GM13976 (cell line): ENCODE data around the gene S100A12.
A peak's percentile ranks its signal among the peaks of the same experiment; 100 is the strongest.

Experiments
- DNase-seq: peaks from one replicate; pipeline ENCODE4 v3.0.0; 2012; ENCODE audit warnings: low spot score
- CTCF ChIP-seq: IDR thresholded peaks from 2 replicates; pipeline ENCODE4 v1.5.1; 2012; ENCODE audit warnings: borderline replicate concordance, mild to moderate bottlenecking; ENCODE audit not compliant: insufficient read depth; ENCODE audit errors: extremely low read depth, missing control alignments, control extremely low read depth
- in situ Hi-C: fragments of 300-500 bp; cut with MboI; formaldehyde crosslinking; loops from one replicate; pipeline ENCODE4 v1.12.0; 2022; ENCODE audit warnings: low sequenced_read_pairs, mixed read lengths, inconsistent platforms; ENCODE audit not compliant: unreplicated experiment

S100A12 gene

GRCh38 chr1:153340356-153340755, 35.1 kb downstream of the S100A12 start:
- in situ Hi-C loops, result no loop called here
- no peak for TF ChIP-seq CTCF
- DNase-seq, result no peak

- DNase-seq, result peak; percentile 13
- no peak for TF ChIP-seq CTCF
- in situ Hi-C loops, result no loop called here
Observed at GRCh38 chr1:153339802-153340201, 35.6 kb downstream of the S100A12 start.

GRCh38 chr1:153337980-153338853, 37.2 kb downstream of the S100A12 start:
- no peak for DNase-seq
- TF ChIP-seq CTCF, result no peak
- in situ Hi-C loops, result no loop called here

- DNase-seq, result no peak
- in situ Hi-C loops, result no loop called here
- no peak for TF ChIP-seq CTCF
Observed at GRCh38 chr1:153336650-153337049, 38.8 kb downstream of the S100A12 start.

- DNase-seq, result no peak
- in situ Hi-C loops, result no loop called here
- TF ChIP-seq CTCF, result no peak
Observed at GRCh38 chr1:153333902-153334301, 41.5 kb downstream of the S100A12 start.

- no peak for TF ChIP-seq CTCF
- in situ Hi-C loops, result no loop called here
- DNase-seq, result no peak
Observed at GRCh38 chr1:153324912-153325311, 50.5 kb downstream of the S100A12 start.
